IPS DF 4.7 (cell line): ENCODE measurements around the gene ATP6V0C.

Experiments used
- DNase-seq: peaks from one replicate; pipeline ENCODE4 v3.0.0-alpha.2; 2013; ENCODE audit warnings: low spot score; ENCODE audit errors: extremely low read depth

ATP6V0C gene

GRCh38 chr16:2513405-2514332, at the start of gene ATP6V0C:
Gene ATP6V0C, plus strand, starts transcription at chr16:2513952. Its CDS starts 152 bp downstream, at chr16:2514104.
- no peak for DNase-seq

DNA sequence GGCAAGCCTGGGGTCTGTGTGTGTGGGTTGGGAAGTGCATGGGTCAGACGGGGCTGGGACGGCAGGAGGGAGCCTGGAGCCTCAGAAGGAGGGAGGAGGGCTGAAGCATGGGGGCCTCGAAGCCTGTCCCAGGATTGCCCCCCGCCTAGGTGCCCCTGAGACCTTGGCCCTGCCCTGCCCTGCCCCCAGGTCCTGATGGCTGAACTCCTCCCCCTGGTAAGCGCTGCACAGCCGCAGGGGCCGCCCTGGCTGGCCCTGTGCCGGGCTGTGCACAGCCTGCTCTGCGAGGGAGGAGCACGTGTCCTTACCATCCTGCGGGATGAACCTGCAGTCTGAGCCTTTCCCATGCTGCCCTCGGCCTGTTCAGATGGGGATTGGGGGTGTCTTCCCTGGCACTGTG, 49.4 kb upstream of the ATP6V0C start:
- DNase-seq: no peak

- DNase-seq: no peak
Measured at GRCh38 chr16:2465653-2466415, 47.9 kb upstream of the ATP6V0C start.

GRCh38 chr16:2466667-2467527, 46.9 kb upstream of the ATP6V0C start:
- no peak for DNase-seq

- no peak for DNase-seq
Measured at GRCh38 chr16:2467528-2468232, 46.1 kb upstream of the ATP6V0C start.

- DNase-seq: no peak
Measured at GRCh38 chr16:2468233-2468724, 45.5 kb upstream of the ATP6V0C start.

- no peak for DNase-seq
Measured at GRCh38 chr16:2468725-2469398, 44.9 kb upstream of the ATP6V0C start.

DNA sequence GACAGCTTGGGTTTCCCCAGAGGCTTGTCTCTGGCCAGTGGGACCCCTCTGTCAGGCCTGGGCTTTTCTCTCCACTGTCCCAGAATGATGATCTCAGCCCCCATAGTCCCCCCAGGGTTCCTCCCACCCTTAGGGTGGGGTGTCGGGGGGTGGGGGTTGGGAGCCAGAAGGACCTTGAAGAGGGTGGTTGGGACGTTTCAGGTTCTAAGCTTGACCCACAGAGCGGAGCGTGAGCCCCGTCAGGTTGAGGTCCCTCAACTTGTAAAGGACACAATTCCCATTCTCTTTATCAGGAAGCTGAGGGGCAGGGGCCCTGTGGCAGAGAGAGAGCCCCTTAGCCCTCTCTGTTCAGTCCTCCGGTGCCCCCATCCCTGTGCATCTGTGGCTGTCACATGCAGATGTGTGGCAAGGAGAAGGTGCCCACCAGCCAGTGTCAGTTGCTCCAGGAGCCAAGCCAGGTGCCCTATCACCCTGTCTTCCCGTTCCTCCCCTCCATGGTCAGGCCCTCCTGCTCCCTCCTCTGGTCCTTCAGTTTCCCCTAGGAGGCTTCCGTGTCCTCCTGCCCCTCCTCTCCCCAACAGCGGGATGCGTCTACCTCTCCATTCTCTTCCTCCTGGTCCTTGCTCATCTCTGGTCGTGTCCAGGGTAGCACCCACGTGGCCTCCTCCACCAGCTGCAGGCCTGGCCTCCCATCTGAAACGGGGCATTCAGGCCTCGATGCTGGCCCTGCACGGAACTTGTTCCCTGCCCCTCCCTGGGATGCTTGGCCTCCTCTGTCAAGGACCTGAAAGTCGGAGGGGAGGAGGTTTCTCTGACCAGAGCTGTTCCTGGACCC, 44.1 kb upstream of the ATP6V0C start:
- DNase-seq: no peak

GRCh38 chr16:2470234-2470601, 43.5 kb upstream of the ATP6V0C start:
- no peak for DNase-seq

GRCh38 chr16:2470603-2471015, 43.1 kb upstream of the ATP6V0C start:
- DNase-seq: no peak

DNA sequence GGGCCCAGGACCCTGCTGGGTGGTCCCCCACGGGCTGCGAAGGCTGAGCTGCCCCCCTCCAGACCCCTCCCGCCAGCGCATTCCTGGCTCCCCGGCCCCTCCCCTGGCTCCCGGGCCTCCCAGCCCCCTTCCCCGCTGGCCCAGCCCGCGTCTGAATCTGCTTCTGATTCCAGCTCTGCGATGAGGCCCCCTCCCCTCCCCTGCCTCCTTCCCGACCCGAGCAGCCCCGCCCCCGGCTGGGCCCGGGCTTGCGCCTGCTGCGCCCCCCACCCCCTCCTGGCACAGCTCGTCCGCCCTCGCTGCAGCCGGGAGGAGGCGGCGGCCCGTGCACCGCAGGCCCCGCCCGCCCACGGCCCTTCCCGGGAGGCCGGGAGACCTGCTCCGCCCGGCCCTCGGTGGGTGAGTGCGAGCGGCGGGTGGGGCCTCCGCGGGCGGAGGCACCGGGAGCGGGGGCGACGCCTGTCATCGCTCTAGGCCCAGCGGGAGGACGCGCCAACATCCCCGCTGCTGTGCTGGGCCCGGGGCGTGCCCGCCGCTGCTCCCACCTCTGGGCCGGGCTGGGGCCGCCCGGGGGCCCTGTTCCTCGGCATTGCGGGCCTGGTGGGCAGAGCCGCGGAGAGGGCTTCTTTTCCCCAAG, 42.6 kb upstream of the ATP6V0C start, which contains the start of gene NTN3:
TSS of gene NTN3 (plus strand) at position 282 of the 637 bp plus-strand sequence. CDS start 405 bp downstream, outside the sequence.
- no peak for DNase-seq

DNA sequence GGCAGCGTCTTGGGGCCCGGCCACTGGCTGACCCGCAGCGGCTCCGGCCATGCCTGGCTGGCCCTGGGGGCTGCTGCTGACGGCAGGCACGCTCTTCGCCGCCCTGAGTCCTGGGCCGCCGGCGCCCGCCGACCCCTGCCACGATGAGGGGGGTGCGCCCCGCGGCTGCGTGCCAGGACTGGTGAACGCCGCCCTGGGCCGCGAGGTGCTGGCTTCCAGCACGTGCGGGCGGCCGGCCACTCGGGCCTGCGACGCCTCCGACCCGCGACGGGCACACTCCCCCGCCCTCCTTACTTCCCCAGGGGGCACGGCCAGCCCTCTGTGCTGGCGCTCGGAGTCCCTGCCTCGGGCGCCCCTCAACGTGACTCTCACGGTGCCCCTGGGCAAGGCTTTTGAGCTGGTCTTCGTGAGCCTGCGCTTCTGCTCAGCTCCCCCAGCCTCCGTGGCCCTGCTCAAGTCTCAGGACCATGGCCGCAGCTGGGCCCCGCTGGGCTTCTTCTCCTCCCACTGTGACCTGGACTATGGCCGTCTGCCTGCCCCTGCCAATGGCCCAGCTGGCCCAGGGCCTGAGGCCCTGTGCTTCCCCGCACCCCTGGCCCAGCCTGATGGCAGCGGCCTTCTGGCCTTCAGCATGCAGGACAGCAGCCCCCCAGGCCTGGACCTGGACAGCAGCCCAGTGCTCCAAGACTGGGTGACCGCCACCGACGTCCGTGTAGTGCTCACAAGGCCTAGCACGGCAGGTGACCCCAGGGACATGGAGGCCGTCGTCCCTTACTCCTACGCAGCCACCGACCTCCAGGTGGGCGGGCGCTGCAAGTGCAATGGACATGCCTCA, 41.9 kb upstream of the ATP6V0C start:
- DNase-seq: no peak

- no peak for DNase-seq
Measured at GRCh38 chr16:2472488-2472864, 41.3 kb upstream of the ATP6V0C start.

DNA sequence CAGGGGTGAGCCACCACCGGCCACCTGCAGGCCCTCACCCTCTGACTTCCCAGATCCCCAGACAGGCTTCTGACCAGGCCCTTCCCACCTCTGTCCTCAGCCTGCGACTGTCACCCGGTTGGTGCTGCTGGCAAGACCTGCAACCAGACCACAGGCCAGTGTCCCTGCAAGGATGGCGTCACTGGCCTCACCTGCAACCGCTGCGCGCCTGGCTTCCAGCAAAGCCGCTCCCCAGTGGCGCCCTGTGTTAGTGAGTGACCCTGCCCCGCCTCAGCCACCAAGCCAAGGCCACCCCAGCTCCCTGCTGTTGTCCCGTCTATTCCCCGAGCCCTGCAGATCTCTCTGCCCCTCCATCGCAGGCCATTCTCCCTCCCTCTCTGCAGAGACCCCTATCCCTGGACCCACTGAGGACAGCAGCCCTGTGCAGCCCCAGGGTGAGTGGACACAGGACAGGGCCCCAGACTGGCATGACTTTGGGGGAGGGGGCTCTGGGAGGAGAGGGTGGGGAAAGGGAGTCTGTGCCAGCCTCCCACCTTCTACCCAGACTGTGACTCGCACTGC, 40.8 kb upstream of the ATP6V0C start:
- no peak for DNase-seq

DNA sequence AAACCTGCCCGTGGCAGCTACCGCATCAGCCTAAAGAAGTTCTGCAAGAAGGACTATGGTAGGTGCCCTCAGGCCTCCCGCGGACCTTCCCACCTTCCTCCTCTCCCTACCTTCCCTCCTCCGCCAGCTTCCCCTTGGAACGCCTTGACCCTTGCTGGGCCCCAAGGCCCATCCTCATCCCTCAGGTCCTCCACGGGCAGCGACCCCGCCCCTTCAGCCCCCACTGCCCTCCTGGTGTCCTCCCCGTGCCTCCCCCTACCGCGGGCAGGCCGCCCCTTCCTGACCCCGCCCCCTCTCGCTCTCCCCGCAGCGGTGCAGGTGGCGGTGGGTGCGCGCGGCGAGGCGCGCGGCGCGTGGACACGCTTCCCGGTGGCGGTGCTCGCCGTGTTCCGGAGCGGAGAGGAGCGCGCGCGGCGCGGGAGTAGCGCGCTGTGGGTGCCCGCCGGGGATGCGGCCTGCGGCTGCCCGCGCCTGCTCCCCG, 40.3 kb upstream of the ATP6V0C start:
- no peak for DNase-seq

GRCh38 chr16:2473999-2474876, 39.5 kb upstream of the ATP6V0C start:
- DNase-seq: no peak
